ENCODE results near the gene SLFNL1. TPM values are rescaled to one million over a fixed set of nuclear protein-coding genes. Genes with fewer than 3 reads are reported as not detected.

Gene SLFNL1
- total RNA-seq, 2 experiments from 2014 or later, result 0.49 to 0.82 TPM

DNA sequence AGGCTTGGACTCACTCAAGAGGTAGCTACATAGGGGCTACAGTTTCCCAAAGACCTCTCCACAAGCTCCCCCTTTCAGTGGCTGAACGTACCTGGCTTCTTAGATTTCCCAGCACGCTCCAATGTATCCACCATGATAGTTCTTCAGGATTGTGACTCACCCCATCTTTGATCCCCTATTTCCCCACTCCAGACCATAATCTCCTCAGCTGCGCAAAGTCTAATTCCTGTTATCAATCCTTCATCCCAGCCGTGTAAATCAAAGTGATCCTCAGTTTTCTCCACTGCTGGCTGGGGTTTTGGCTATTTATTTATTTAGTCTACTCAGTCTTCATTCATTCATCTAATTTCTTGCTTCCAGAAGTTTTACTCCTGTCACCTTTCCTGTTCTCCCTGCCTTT lies 55.1 kb downstream of the SLFNL1 start:
- DNase-seq (ENCODE audit: low spot score), result no peak
- H3K4me3 ChIP-seq (ENCODE audit: low read depth, low read length, poor library complexity, severe bottlenecking), result no peak overlapping the region
- no peak for TF ChIP-seq EZH2phosphoT487 (IDR thresholded peaks at IDR 0.05; ENCODE audit: borderline replicate concordance, low read depth, low read length)
- TF ChIP-seq, protein P1, sequence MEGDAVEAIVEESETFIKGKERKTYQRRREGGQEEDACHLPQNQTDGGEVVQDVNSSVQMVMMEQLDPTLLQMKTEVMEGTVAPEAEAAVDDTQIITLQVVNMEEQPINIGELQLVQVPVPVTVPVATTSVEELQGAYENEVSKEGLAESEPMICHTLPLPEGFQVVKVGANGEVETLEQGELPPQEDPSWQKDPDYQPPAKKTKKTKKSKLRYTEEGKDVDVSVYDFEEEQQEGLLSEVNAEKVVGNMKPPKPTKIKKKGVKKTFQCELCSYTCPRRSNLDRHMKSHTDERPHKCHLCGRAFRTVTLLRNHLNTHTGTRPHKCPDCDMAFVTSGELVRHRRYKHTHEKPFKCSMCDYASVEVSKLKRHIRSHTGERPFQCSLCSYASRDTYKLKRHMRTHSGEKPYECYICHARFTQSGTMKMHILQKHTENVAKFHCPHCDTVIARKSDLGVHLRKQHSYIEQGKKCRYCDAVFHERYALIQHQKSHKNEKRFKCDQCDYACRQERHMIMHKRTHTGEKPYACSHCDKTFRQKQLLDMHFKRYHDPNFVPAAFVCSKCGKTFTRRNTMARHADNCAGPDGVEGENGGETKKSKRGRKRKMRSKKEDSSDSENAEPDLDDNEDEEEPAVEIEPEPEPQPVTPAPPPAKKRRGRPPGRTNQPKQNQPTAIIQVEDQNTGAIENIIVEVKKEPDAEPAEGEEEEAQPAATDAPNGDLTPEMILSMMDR (conservative IDR thresholded peaks at IDR 0.05; ENCODE audit: low read length), result no peak

More for the DNA sequence above, 55.1 kb downstream of the SLFNL1 start:
- Histone ChIP-seq H2AFZ (ENCODE audit: low read length) (no peak overlapping the region), H3K27ac (ENCODE audit: low read depth, low read length, poor library complexity, severe bottlenecking) (no peak overlapping the region), H3K36me3 (ENCODE audit: insufficient read depth, low read length) (no peaks in the 10 kb centered on the region), H3K4me2 (ENCODE audit: low read length) (no peak overlapping the region), H3K9me2 (ENCODE audit: insufficient read depth, low read length) (no peaks in the 10 kb centered on the region), H3K4me1 (ENCODE audit: insufficient read depth, low read length, poor library complexity, severe bottlenecking) (peaks cover 8% of the 10 kb centered on the region), H3K79me2 (ENCODE audit: insufficient read depth, low read depth, low read length) (no peaks in the 10 kb centered on the region), H3K9me3 (ENCODE audit: low read length) (no peaks in the 10 kb centered on the region), H4K20me1 (ENCODE audit: insufficient read depth, low read length) (no peaks in the 10 kb centered on the region)
- no TSS peak for BruUV-seq (replicated peaks)
- ChIA-PET CTCF (ENCODE audit: unreplicated experiment) (no interaction called here), POLR2A (no interaction called here)
- intact Hi-C loops (cut with micrococcal nuclease; ENCODE audit: unreplicated experiment), result no loop called here

Other genes with a start within 250 kb of the SLFNL1 start
- gene KCNQ4, start 237.9 kb downstream of the SLFNL1 start, total RNA-seq (2014; rRNA removed; shearing (Covaris generic)), result 0.16 and 0.33 TPM in 2 replicates
- 0.37 and 0.49 TPM in 2 replicates for gene KCNQ4, start 237.9 kb downstream of the SLFNL1 start, total RNA-seq (2022)
- gene CITED4, start 159.4 kb downstream of the SLFNL1 start, total RNA-seq (2014; rRNA removed; shearing (Covaris generic)), result 2.0 TPM in 1 of 2 replicates, not detected in the other
- gene CITED4, start 159.4 kb downstream of the SLFNL1 start, total RNA-seq (2022), result not detected in 2 replicates
- 58.9 and 76.6 TPM in 2 replicates for gene CTPS1, start 42.0 kb downstream of the SLFNL1 start, total RNA-seq (2014; rRNA removed; shearing (Covaris generic))
- 111 and 117 TPM in 2 replicates for gene CTPS1, start 42.0 kb downstream of the SLFNL1 start, total RNA-seq (2022)
- gene SCMH1, start 220.6 kb upstream of the SLFNL1 start, total RNA-seq (2014; rRNA removed; shearing (Covaris generic)), result 47.0 and 59.3 TPM in 2 replicates
- gene SCMH1, start 220.6 kb upstream of the SLFNL1 start, total RNA-seq (2022), result 45.2 and 47.7 TPM in 2 replicates

Measured in OCI-LY7 (cell line).